Measurements from ENCODE around the gene CLPTM1L.

The CLPTM1L gene

GRCh38 chr5:1324719-1325190, 20.1 kb downstream of the CLPTM1L start:
- H3K4me1 ChIP-seq (ENCODE audit: control insufficient read depth, insufficient read depth, low read length): no peaks in the 10 kb centered on the region; the same call in 1 of the 2 replicates

GRCh38 chr5:1324301-1324700, 20.6 kb downstream of the CLPTM1L start:
- H3K9me3 ChIP-seq (ENCODE audit: control insufficient read depth, insufficient read depth, low read depth, low read length): peaks cover 3% of the 10 kb centered on the region; the same call in 1 of the 2 replicates

More at GRCh38 chr5:1324719-1325190, 20.1 kb downstream of the CLPTM1L start:
- Histone ChIP-seq H3K9me3 (ENCODE audit: control insufficient read depth, insufficient read depth, low read depth, low read length) (peaks cover 3% of the 10 kb centered on the region; the same call in 1 of the 2 replicates), H3K4me3 (ENCODE audit: low read depth, low read length) (no peak overlapping the region), H3K36me3 (ENCODE audit: control insufficient read depth, insufficient read depth, low read length) (peaks cover 78% of the 10 kb centered on the region), H3K27ac (ENCODE audit: low read depth, low read length) (no peak overlapping the region), H3K27me3 (ENCODE audit: control insufficient read depth, insufficient read depth, low read length) (no peaks in the 10 kb centered on the region), H3K9ac (ENCODE audit: low read length) (no peak overlapping the region)

GRCh38 chr5:1323803-1324173, 21.1 kb downstream of the CLPTM1L start:
- no peaks in the 10 kb centered on the region; the same call in 1 of the 2 replicates for H3K4me1 ChIP-seq (ENCODE audit: control insufficient read depth, insufficient read depth, low read length)
- no peaks in the 10 kb centered on the region for H3K27me3 ChIP-seq (ENCODE audit: control insufficient read depth, insufficient read depth, low read length)
- H3K9me3 ChIP-seq (ENCODE audit: control insufficient read depth, insufficient read depth, low read depth, low read length): peaks cover 3% of the 10 kb centered on the region; the same call in 1 of the 2 replicates
- no peak overlapping the region for H3K4me3 ChIP-seq (ENCODE audit: low read depth, low read length)
- H3K27ac ChIP-seq (ENCODE audit: low read depth, low read length): no peak overlapping the region
- peaks cover 80% of the 10 kb centered on the region for H3K36me3 ChIP-seq (ENCODE audit: control insufficient read depth, insufficient read depth, low read length)
- no peak overlapping the region for H3K9ac ChIP-seq (ENCODE audit: low read length)

More at GRCh38 chr5:1324301-1324700, 20.6 kb downstream of the CLPTM1L start:
- H3K9ac ChIP-seq (ENCODE audit: low read length): no peak overlapping the region
- H3K27me3 ChIP-seq (ENCODE audit: control insufficient read depth, insufficient read depth, low read length): no peaks in the 10 kb centered on the region
- peaks cover 81% of the 10 kb centered on the region for H3K36me3 ChIP-seq (ENCODE audit: control insufficient read depth, insufficient read depth, low read length)
- H3K4me1 ChIP-seq (ENCODE audit: control insufficient read depth, insufficient read depth, low read length): no peaks in the 10 kb centered on the region; the same call in 1 of the 2 replicates
- no peak overlapping the region for H3K4me3 ChIP-seq (ENCODE audit: low read depth, low read length)
- no peak overlapping the region for H3K27ac ChIP-seq (ENCODE audit: low read depth, low read length)

GRCh38 chr5:1322955-1323802, 21.7 kb downstream of the CLPTM1L start:
- H3K9ac ChIP-seq (ENCODE audit: low read length): no peak overlapping the region

GRCh38 chr5:1322036-1322900, 22.6 kb downstream of the CLPTM1L start:
- Histone ChIP-seq H3K4me1 (ENCODE audit: control insufficient read depth, insufficient read depth, low read length) (no peaks in the 10 kb centered on the region; the same call in 1 of the 2 replicates), H3K27ac (ENCODE audit: low read depth, low read length) (no peak overlapping the region), H3K4me3 (ENCODE audit: low read depth, low read length) (no peak overlapping the region), H3K27me3 (ENCODE audit: control insufficient read depth, insufficient read depth, low read length) (no peaks in the 10 kb centered on the region), H3K9me3 (ENCODE audit: control insufficient read depth, insufficient read depth, low read depth, low read length) (no peaks in the 10 kb centered on the region), H3K36me3 (ENCODE audit: control insufficient read depth, insufficient read depth, low read length) (peaks cover 90% of the 10 kb centered on the region), H3K9ac (ENCODE audit: low read length) (no peak overlapping the region)

More at GRCh38 chr5:1322955-1323802, 21.7 kb downstream of the CLPTM1L start:
- H3K36me3 ChIP-seq (ENCODE audit: control insufficient read depth, insufficient read depth, low read length): peaks cover 81% of the 10 kb centered on the region
- H3K9me3 ChIP-seq (ENCODE audit: control insufficient read depth, insufficient read depth, low read depth, low read length): no peaks in the 10 kb centered on the region; the same call in 1 of the 2 replicates
- H3K4me3 ChIP-seq (ENCODE audit: low read depth, low read length): no peak overlapping the region
- no peak overlapping the region for H3K27ac ChIP-seq (ENCODE audit: low read depth, low read length)
- H3K4me1 ChIP-seq (ENCODE audit: control insufficient read depth, insufficient read depth, low read length): no peaks in the 10 kb centered on the region; the same call in 1 of the 2 replicates
- no peaks in the 10 kb centered on the region for H3K27me3 ChIP-seq (ENCODE audit: control insufficient read depth, insufficient read depth, low read length)

- Histone ChIP-seq H3K27me3 (ENCODE audit: control insufficient read depth, insufficient read depth, low read length) (no peaks in the 10 kb centered on the region), H3K4me3 (ENCODE audit: low read depth, low read length) (no peak overlapping the region), H3K9ac (ENCODE audit: low read length) (no peak overlapping the region), H3K36me3 (ENCODE audit: control insufficient read depth, insufficient read depth, low read length) (peaks cover 88% of the 10 kb centered on the region), H3K4me1 (ENCODE audit: control insufficient read depth, insufficient read depth, low read length) (peaks cover 1% of the 10 kb centered on the region), H3K9me3 (ENCODE audit: control insufficient read depth, insufficient read depth, low read depth, low read length) (no peaks in the 10 kb centered on the region), H3K27ac (ENCODE audit: low read depth, low read length) (no peak overlapping the region)
These were observed 23.3 kb downstream of the CLPTM1L start for GRCh38 chr5:1321576-1321975.

- H3K36me3 ChIP-seq (ENCODE audit: control insufficient read depth, insufficient read depth, low read length): peaks cover 80% of the 10 kb centered on the region
These were observed 24.2 kb downstream of the CLPTM1L start for GRCh38 chr5:1320436-1321344.

GRCh38 chr5:1319436-1320256, 25.3 kb downstream of the CLPTM1L start:
- Histone ChIP-seq H3K9me3 (ENCODE audit: control insufficient read depth, insufficient read depth, low read depth, low read length) (no peaks in the 10 kb centered on the region), H3K27ac (ENCODE audit: low read depth, low read length) (no peak overlapping the region), H3K36me3 (ENCODE audit: control insufficient read depth, insufficient read depth, low read length) (peaks cover 70% of the 10 kb centered on the region), H3K4me3 (ENCODE audit: low read depth, low read length) (no peak overlapping the region), H3K27me3 (ENCODE audit: control insufficient read depth, insufficient read depth, low read length) (no peaks in the 10 kb centered on the region), H3K4me1 (ENCODE audit: control insufficient read depth, insufficient read depth, low read length) (peaks cover 18% of the 10 kb centered on the region), H3K9ac (ENCODE audit: low read length) (no peak overlapping the region)

More at GRCh38 chr5:1320436-1321344, 24.2 kb downstream of the CLPTM1L start:
- H3K27me3 ChIP-seq (ENCODE audit: control insufficient read depth, insufficient read depth, low read length): no peaks in the 10 kb centered on the region
- peaks cover 10% of the 10 kb centered on the region for H3K4me1 ChIP-seq (ENCODE audit: control insufficient read depth, insufficient read depth, low read length)
- no peaks in the 10 kb centered on the region for H3K9me3 ChIP-seq (ENCODE audit: control insufficient read depth, insufficient read depth, low read depth, low read length)
- H3K27ac ChIP-seq (ENCODE audit: low read depth, low read length): no peak overlapping the region
- H3K9ac ChIP-seq (ENCODE audit: low read length): no peak overlapping the region
- no peak overlapping the region for H3K4me3 ChIP-seq (ENCODE audit: low read depth, low read length)

GRCh38 chr5:1318659-1319251, 26.1 kb downstream of the CLPTM1L start:
- H3K27ac ChIP-seq (ENCODE audit: low read depth, low read length): no peak overlapping the region
- no peaks in the 10 kb centered on the region for H3K27me3 ChIP-seq (ENCODE audit: control insufficient read depth, insufficient read depth, low read length)
- peaks cover 61% of the 10 kb centered on the region for H3K36me3 ChIP-seq (ENCODE audit: control insufficient read depth, insufficient read depth, low read length)
- H3K4me3 ChIP-seq (ENCODE audit: low read depth, low read length): no peak overlapping the region
- peaks cover 18% of the 10 kb centered on the region for H3K4me1 ChIP-seq (ENCODE audit: control insufficient read depth, insufficient read depth, low read length)
- no peak overlapping the region for H3K9ac ChIP-seq (ENCODE audit: low read length)
- no peaks in the 10 kb centered on the region for H3K9me3 ChIP-seq (ENCODE audit: control insufficient read depth, insufficient read depth, low read depth, low read length)

Measured in HUES6 (cell line).